Lower lobe of right lung (tissue), 2 donors: ENCODE results near the gene DGCR6L. TPM values are rescaled to one million over a fixed set of nuclear protein-coding genes. Genes with fewer than 3 reads are reported as not detected.
"Not testable (repeated sequence)": the region's sequence is repeated elsewhere in the genome, so short reads cannot be mapped to it uniquely, and the experiment has no call there.

Experiments used
- ATAC-seq, 2 donors: fragments of 200-7000 bp; cut with Tn5 transposase; one replicate each; pipeline ENCODE4 v1.9.1; 2020 to 2022; ENCODE audit warnings: mild to moderate bottlenecking in 2 of 2, moderate library complexity in 2 of 2
- DNase-seq: peaks from one replicate; pipeline ENCODE4 v3.0.0-alpha.2; 2020
- H3K27ac ChIP-seq: fragments of 200-600 bp; one replicate; pipeline ENCODE4 v1.8.0; 2022
- H3K27me3 ChIP-seq: fragments of 200-600 bp; one replicate; pipeline ENCODE4 v1.8.0; 2022; ENCODE audit warnings: low read depth
- H3K36me3 ChIP-seq: fragments of 200-600 bp; one replicate; pipeline ENCODE4 v1.8.0; 2022; ENCODE audit warnings: mild to moderate bottlenecking
- H3K4me1 ChIP-seq: fragments of 200-600 bp; one replicate; pipeline ENCODE4 v1.8.0; 2022
- H3K4me3 ChIP-seq: fragments of 200-600 bp; one replicate; pipeline ENCODE4 v1.8.0; 2022; ENCODE audit warnings: mild to moderate bottlenecking
- H3K9me3 ChIP-seq: fragments of 200-600 bp; one replicate; pipeline ENCODE4 v1.8.0; 2022
- CTCF ChIP-seq: fragments of 200-600 bp; IDR thresholded peaks from one replicate; pipeline ENCODE4 v1.8.0; 2022; ENCODE audit warnings: antibody characterized with exemption, mild to moderate bottlenecking
- intact Hi-C: fragments of 100-400 bp; cut with DNase I; formaldehyde crosslinking; loops from one replicate; pipeline ENCODE4 v1.11.0; 2022
- total RNA-seq: library from RNA; stranded (reverse); fragmentation: NEBNext Ultra II Directional; extraction: Animal tissue kit (Norgen Biotek cat#: 25700); gene quantifications from one replicate; pipeline ENCODE4 v1.2.1, GENCODE V29; 2021
- donor health status: DM: no; HTN: yes; CAD: no; lungs with severe emphysema.

DGCR6L gene
- total RNA-seq, 1 donor from 2014 or later: 31.1 TPM

- DNase-seq: peak; percentile 24
- no peak for TF ChIP-seq CTCF
- Histone ChIP-seq H3K36me3 (no peaks in the 10 kb centered on the region), H3K27me3 (peaks cover 17% of the 10 kb centered on the region), H3K4me3 (no peak overlapping the region), H3K4me1 (no peaks in the 10 kb centered on the region), H3K9me3 (no peaks in the 10 kb centered on the region), H3K27ac (no peak overlapping the region)
- ATAC-seq: no peak
- intact Hi-C loops: no loop called here
Measured at GRCh38 chr22:20305894-20306645, 13.8 kb downstream of the DGCR6L start.

GRCh38 chr22:20305230-20305893 lies 14.5 kb downstream of the DGCR6L start:
- H3K4me3 ChIP-seq, H3K36me3 ChIP-seq, H3K4me1 ChIP-seq, DNase-seq, H3K27ac ChIP-seq, ATAC-seq, intact Hi-C loops, H3K9me3 ChIP-seq: not testable (repeated sequence)
- peaks cover 21% of the 10 kb centered on the region for H3K27me3 ChIP-seq

GRCh38 chr22:20304646-20305045 lies 15.2 kb downstream of the DGCR6L start:
- H3K36me3 ChIP-seq: no peaks in the 10 kb centered on the region
- DNase-seq (no peak), ATAC-seq (no peak)
- no peaks in the 10 kb centered on the region for H3K9me3 ChIP-seq
- no peak for TF ChIP-seq CTCF
- peaks cover 6% of the 10 kb centered on the region for H3K4me1 ChIP-seq
- peaks cover 21% of the 10 kb centered on the region for H3K27me3 ChIP-seq
- H3K4me3 ChIP-seq: no peak overlapping the region
- intact Hi-C loops: no loop called here
- H3K27ac ChIP-seq: no peak overlapping the region

- H3K27ac ChIP-seq, H3K36me3 ChIP-seq, H3K4me3 ChIP-seq, ATAC-seq, DNase-seq, intact Hi-C loops, H3K9me3 ChIP-seq: not testable (repeated sequence)
- Histone ChIP-seq H3K27me3 (peaks cover 21% of the 10 kb centered on the region), H3K4me1 (peaks cover 11% of the 10 kb centered on the region)
Measured at GRCh38 chr22:20303229-20303534, 16.7 kb downstream of the DGCR6L start.

- no peaks in the 10 kb centered on the region for H3K36me3 ChIP-seq
- ATAC-seq (no peak), DNase-seq (no peak)
- no peak for TF ChIP-seq CTCF
- no peak overlapping the region for H3K27ac ChIP-seq
- H3K4me1 ChIP-seq: peaks cover 11% of the 10 kb centered on the region
- no peak overlapping the region for H3K4me3 ChIP-seq
- intact Hi-C loops: no loop called here
- H3K9me3 ChIP-seq: no peaks in the 10 kb centered on the region
- peaks cover 21% of the 10 kb centered on the region for H3K27me3 ChIP-seq
Measured at GRCh38 chr22:20302438-20303228, 17.2 kb downstream of the DGCR6L start.

- Histone ChIP-seq H3K27ac (no peak overlapping the region), H3K9me3 (no peaks in the 10 kb centered on the region), H3K27me3 (peaks cover 18% of the 10 kb centered on the region), H3K4me1 (peaks cover 11% of the 10 kb centered on the region), H3K4me3 (peak overlapping the region; percentile 62), H3K36me3 (no peaks in the 10 kb centered on the region)
- DNase-seq (peak; percentile 68), ATAC-seq (peak; percentile 58)
- intact Hi-C loops: no loop called here
- no peak for TF ChIP-seq CTCF
Measured at GRCh38 chr22:20299746-20300136, 20.1 kb downstream of the DGCR6L start.
